ENCODE measurements around the gene TLE2. TPM values are rescaled to one million over a fixed set of nuclear protein-coding genes. Genes with fewer than 3 reads are reported as not detected.
A peak's percentile ranks its signal among the peaks of the same experiment; 100 is the strongest.

Gene TLE2
- total and polyA plus RNA-seq, 9 of the 15 experiments (the other 6 are each of a cell fraction or from before 2014, with no cell fraction given), result 0.35 to 13.1 (median 6.2) TPM

DNA sequence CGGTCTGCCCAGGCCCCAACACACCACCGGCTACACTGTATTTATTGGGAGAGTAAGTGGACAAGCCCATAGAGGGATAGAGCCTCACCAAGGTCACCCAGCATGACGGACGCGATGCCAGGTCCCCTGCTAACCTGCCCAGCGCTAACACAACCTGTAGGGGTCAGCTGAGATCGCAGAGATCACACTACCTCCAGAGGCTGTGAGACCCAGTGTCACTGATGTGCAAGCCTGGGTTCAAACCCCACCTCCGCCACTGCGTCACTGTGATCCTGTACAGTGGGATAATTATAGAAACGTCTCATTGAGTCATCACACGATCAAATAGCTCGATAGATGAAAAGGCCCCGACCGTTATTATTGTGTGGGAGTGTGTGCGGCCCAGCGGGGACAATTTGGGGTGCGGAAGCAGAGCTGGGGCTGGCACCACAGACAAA, 10.6 kb upstream of the TLE2 start (continued):
- TF ChIP-seq, protein P1, sequence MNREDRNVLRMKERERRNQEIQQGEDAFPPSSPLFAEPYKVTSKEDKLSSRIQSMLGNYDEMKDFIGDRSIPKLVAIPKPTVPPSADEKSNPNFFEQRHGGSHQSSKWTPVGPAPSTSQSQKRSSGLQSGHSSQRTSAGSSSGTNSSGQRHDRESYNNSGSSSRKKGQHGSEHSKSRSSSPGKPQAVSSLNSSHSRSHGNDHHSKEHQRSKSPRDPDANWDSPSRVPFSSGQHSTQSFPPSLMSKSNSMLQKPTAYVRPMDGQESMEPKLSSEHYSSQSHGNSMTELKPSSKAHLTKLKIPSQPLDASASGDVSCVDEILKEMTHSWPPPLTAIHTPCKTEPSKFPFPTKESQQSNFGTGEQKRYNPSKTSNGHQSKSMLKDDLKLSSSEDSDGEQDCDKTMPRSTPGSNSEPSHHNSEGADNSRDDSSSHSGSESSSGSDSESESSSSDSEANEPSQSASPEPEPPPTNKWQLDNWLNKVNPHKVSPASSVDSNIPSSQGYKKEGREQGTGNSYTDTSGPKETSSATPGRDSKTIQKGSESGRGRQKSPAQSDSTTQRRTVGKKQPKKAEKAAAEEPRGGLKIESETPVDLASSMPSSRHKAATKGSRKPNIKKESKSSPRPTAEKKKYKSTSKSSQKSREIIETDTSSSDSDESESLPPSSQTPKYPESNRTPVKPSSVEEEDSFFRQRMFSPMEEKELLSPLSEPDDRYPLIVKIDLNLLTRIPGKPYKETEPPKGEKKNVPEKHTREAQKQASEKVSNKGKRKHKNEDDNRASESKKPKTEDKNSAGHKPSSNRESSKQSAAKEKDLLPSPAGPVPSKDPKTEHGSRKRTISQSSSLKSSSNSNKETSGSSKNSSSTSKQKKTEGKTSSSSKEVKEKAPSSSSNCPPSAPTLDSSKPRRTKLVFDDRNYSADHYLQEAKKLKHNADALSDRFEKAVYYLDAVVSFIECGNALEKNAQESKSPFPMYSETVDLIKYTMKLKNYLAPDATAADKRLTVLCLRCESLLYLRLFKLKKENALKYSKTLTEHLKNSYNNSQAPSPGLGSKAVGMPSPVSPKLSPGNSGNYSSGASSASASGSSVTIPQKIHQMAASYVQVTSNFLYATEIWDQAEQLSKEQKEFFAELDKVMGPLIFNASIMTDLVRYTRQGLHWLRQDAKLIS (CRISPR knock-in tag; IDR thresholded peaks at IDR 0.05), result 0 out of 2 replicates have a peak, but pooled peaks have one; percentile 14
- TF ChIP-seq, protein P2, sequence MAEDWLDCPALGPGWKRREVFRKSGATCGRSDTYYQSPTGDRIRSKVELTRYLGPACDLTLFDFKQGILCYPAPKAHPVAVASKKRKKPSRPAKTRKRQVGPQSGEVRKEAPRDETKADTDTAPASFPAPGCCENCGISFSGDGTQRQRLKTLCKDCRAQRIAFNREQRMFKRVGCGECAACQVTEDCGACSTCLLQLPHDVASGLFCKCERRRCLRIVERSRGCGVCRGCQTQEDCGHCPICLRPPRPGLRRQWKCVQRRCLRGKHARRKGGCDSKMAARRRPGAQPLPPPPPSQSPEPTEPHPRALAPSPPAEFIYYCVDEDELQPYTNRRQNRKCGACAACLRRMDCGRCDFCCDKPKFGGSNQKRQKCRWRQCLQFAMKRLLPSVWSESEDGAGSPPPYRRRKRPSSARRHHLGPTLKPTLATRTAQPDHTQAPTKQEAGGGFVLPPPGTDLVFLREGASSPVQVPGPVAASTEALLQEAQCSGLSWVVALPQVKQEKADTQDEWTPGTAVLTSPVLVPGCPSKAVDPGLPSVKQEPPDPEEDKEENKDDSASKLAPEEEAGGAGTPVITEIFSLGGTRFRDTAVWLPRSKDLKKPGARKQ (CRISPR knock-in tag; IDR thresholded peaks at IDR 0.05), result no peak
- TF ChIP-seq ZNF354B (CRISPR knock-in tag; IDR thresholded peaks at IDR 0.05), result no peak
- TF ChIP-seq, protein P3, sequence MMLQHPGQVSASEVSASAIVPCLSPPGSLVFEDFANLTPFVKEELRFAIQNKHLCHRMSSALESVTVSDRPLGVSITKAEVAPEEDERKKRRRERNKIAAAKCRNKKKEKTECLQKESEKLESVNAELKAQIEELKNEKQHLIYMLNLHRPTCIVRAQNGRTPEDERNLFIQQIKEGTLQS (IDR thresholded peaks at IDR 0.05), result peak; percentile 55; the same call in 1 of the 2 replicates
- TF ChIP-seq, protein P3 (CRISPR knock-in tag; conservative IDR thresholded peaks at IDR 0.05), result no peak
- TF ChIP-seq, protein P4, sequence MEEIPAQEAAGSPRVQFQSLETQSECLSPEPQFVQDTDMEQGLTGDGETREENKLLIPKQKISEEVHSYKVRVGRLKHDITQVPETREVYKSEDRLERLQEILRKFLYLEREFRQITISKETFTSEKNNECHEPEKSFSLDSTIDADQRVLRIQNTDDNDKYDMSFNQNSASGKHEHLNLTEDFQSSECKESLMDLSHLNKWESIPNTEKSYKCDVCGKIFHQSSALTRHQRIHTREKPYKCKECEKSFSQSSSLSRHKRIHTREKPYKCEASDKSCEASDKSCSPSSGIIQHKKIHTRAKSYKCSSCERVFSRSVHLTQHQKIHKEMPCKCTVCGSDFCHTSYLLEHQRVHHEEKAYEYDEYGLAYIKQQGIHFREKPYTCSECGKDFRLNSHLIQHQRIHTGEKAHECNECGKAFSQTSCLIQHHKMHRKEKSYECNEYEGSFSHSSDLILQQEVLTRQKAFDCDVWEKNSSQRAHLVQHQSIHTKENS (CRISPR knock-in tag; IDR thresholded peaks at IDR 0.05), result no peak
- TF ChIP-seq, protein P5, sequence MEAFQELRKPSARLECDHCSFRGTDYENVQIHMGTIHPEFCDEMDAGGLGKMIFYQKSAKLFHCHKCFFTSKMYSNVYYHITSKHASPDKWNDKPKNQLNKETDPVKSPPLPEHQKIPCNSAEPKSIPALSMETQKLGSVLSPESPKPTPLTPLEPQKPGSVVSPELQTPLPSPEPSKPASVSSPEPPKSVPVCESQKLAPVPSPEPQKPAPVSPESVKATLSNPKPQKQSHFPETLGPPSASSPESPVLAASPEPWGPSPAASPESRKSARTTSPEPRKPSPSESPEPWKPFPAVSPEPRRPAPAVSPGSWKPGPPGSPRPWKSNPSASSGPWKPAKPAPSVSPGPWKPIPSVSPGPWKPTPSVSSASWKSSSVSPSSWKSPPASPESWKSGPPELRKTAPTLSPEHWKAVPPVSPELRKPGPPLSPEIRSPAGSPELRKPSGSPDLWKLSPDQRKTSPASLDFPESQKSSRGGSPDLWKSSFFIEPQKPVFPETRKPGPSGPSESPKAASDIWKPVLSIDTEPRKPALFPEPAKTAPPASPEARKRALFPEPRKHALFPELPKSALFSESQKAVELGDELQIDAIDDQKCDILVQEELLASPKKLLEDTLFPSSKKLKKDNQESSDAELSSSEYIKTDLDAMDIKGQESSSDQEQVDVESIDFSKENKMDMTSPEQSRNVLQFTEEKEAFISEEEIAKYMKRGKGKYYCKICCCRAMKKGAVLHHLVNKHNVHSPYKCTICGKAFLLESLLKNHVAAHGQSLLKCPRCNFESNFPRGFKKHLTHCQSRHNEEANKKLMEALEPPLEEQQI (IDR thresholded peaks at IDR 0.05), result no peak
- TF ChIP-seq RBM15 (IDR thresholded peaks at IDR 0.05; ENCODE audit: insufficient read depth, low read length), result no peak
- TF ChIP-seq ZSCAN29 (IDR thresholded peaks at IDR 0.05), result no peak
- TF ChIP-seq, protein P6, sequence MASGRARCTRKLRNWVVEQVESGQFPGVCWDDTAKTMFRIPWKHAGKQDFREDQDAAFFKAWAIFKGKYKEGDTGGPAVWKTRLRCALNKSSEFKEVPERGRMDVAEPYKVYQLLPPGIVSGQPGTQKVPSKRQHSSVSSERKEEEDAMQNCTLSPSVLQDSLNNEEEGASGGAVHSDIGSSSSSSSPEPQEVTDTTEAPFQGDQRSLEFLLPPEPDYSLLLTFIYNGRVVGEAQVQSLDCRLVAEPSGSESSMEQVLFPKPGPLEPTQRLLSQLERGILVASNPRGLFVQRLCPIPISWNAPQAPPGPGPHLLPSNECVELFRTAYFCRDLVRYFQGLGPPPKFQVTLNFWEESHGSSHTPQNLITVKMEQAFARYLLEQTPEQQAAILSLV (tag; IDR thresholded peaks at IDR 0.05), result no peak
- no peak for TF ChIP-seq ETV5 (CRISPR knock-in tag; IDR thresholded peaks at IDR 0.05; ENCODE audit: low read depth)
- no peak for TF ChIP-seq SUPT5H (IDR thresholded peaks at IDR 0.05)
- no peak for TF ChIP-seq STAG1 (CRISPR knock-in tag; IDR thresholded peaks at IDR 0.05; ENCODE audit: borderline replicate concordance)
- TF ChIP-seq SMARCB1 (IDR thresholded peaks at IDR 0.05; ENCODE audit: insufficient read length, low read depth), result no peak
